GM12878 (cell line): ENCODE results near the gene ANGPTL2. TPM values are rescaled to one million over a fixed set of nuclear protein-coding genes. Genes with fewer than 3 reads are reported as not detected.
A peak's percentile ranks its signal among the peaks of the same experiment; 100 is the strongest.

Experiments
- ATAC-seq: fragments of 200-7000 bp; cut with Tn5 transposase; 3 replicates; pipeline ENCODE4 v1.9.1; 2020; ENCODE audit warnings: mild to moderate bottlenecking, moderate library complexity
- BruUV-seq: library from RNA; stranded (reverse); fragments of 400-500 nt; replicated peaks from 2 replicates; lab custom pipeline; 2021; lab: Mats Ljungman, UMichigan
- CTCF ChIA-PET: fragments of 300-600 bp; sonication (Branson Sonifier 250); formaldehyde crosslinking; extraction: SDS; loops from one replicate; lab custom pipeline; 2021; ENCODE audit warnings: inconsistent platforms; lab: Yijun Ruan, JAX
- POLR2A ChIA-PET: fragments of 350-600 bp; formaldehyde crosslinking; extraction: SDS; loops from one replicate; lab custom pipeline; 2021; ENCODE audit warnings: inconsistent platforms; lab: Charles Lee
- RAD21 ChIA-PET: fragments of 300-600 bp; sonication (Branson Sonifier 250); formaldehyde crosslinking; loops from one replicate; lab custom pipeline; 2023; ENCODE audit warnings: antibody characterized with exemption; ENCODE audit not compliant: unreplicated experiment; lab: Charles Lee
- SMC1A ChIA-PET: fragments of 300-600 bp; sonication (Branson Sonifier 250); formaldehyde crosslinking; loops from one replicate; lab custom pipeline; 2023; ENCODE audit not compliant: unreplicated experiment, uncharacterized antibody; lab: Charles Lee
- DNase-seq: peaks from one replicate; pipeline ENCODE4 v3.0.0-alpha.2; 2011; ENCODE audit warnings: low read depth, low spot score
- FAIRE-seq: peaks from 3 replicates; lab custom pipeline; 2011; peaks lifted over from hg19 to GRCh38; lab: Jason Lieb, UNC
- H2AFZ ChIP-seq: 2 replicates; pipeline ENCODE4 v1.6.0; 2011; ENCODE audit warnings: low read depth, low read length, control low read depth; ENCODE audit not compliant: control insufficient read depth
- H3K27ac ChIP-seq: 2 replicates; pipeline ENCODE4 v1.5.1; 2011; ENCODE audit warnings: control low read depth; ENCODE audit not compliant: control insufficient read depth, insufficient read depth
- H3K27me3 ChIP-seq, 2 experiments: replicated peaks in 1 of 2; 2 replicates each; pipeline versions ENCODE4 v1.6.0 to v1.6.1; 2011; ENCODE audit warnings: low read length in 1 of 2; ENCODE audit not compliant: control insufficient read depth in 2 of 2, insufficient read depth in 2 of 2
- H3K36me3 ChIP-seq, 2 experiments: 2 replicates each; pipeline ENCODE4 v1.5.1; 2011; ENCODE audit warnings: low read length in 1 of 2; ENCODE audit not compliant: control insufficient read depth in 2 of 2, insufficient read depth in 2 of 2
- H3K4me1 ChIP-seq: 2 replicates; pipeline ENCODE4 v1.6.1; 2011; ENCODE audit warnings: mild to moderate bottlenecking, low read length, moderate library complexity, mixed read lengths; ENCODE audit not compliant: control insufficient read depth, insufficient read depth
- H3K4me2 ChIP-seq: 2 replicates; pipeline ENCODE4 v1.6.0; 2011; ENCODE audit warnings: control low read depth; ENCODE audit not compliant: control insufficient read depth, insufficient read depth
- H3K4me3 ChIP-seq: fragments of 200-600 bp; sonication (generic); 2 replicates; pipeline ENCODE4 v1.5.1; 2016
- H3K79me2 ChIP-seq: 2 replicates; pipeline ENCODE4 v1.6.0; 2011; ENCODE audit warnings: low read length; ENCODE audit not compliant: control insufficient read depth, insufficient read depth
- H3K9ac ChIP-seq: 2 replicates; pipeline ENCODE4 v1.8.0; 2011; ENCODE audit warnings: low read length, control low read depth, mixed read lengths; ENCODE audit not compliant: control insufficient read depth, insufficient read depth
- H3K9me3 ChIP-seq: replicated peaks from 3 replicates; pipeline ENCODE4 v1.5.1; 2011; ENCODE audit warnings: mild to moderate bottlenecking, low read length; ENCODE audit not compliant: control insufficient read depth, insufficient read depth
- H4K20me1 ChIP-seq: 2 replicates; pipeline ENCODE4 v1.6.0; 2011; ENCODE audit not compliant: control insufficient read depth, insufficient read depth
- NFXL1 ChIP-seq: fragments of 450-650 bp; IDR thresholded peaks from 2 replicates; pipeline ENCODE4 v1.6.1; 2017; ENCODE audit warnings: antibody characterized with exemption, mild to moderate bottlenecking, borderline replicate concordance
- NR2C1 ChIP-seq: fragments of 450-650 bp; IDR thresholded peaks from 2 replicates; pipeline ENCODE4 v1.6.1; 2017; ENCODE audit warnings: antibody characterized with exemption, mild to moderate bottlenecking, moderate library complexity
- NR2F1 ChIP-seq: fragments of 450-650 bp; conservative IDR thresholded peaks from 2 replicates; pipeline ENCODE4 v1.6.1; 2017; ENCODE audit warnings: mild to moderate bottlenecking
- ZNF687 ChIP-seq: fragments of 450-650 bp; IDR thresholded peaks from 2 replicates; pipeline ENCODE4 v1.6.1; 2017; ENCODE audit warnings: mild to moderate bottlenecking, moderate library complexity
- WGBS: methylation state at CpG from one replicate; pipeline ENCODE4 v1.1.6; 2016; ENCODE audit warnings: low lambda C conversion rate; ENCODE audit not compliant: insufficient replicate concordance, insufficient coverage; ENCODE audit errors: missing lambda C conversion rate; 5-methylcytosine and 5-hydroxymethylcytosine counted together
- in situ Hi-C: fragments of 300-500 bp; cut with MboI; formaldehyde crosslinking; loops from 9 replicates; pipeline ENCODE4 v1.14.3; 2018; ENCODE audit warnings: mixed read lengths
- intact Hi-C: fragments of 100-400 bp; cut with micrococcal nuclease; formaldehyde crosslinking; loops from one replicate; pipeline ENCODE4 v1.14.2; 2022; ENCODE audit not compliant: unreplicated experiment
- polyA plus RNA-seq, 11 experiments: library from polyadenylated mRNA; depleted of rRNA in 4 of 11; unstranded in 6 of 11; stranded (reverse) in 5 of 11; fragments of >200 nt; fragmentation: Nextera tagmentation in 4 of 11; fragmentation: Illumina TruSeq in 1 of 11; extraction: Ambion mirVana in 4 of 11; extraction: Trizol in 1 of 11; gene quantifications; 1 replicate in 1 of 11; 2 replicates in 10 of 11; pipeline versions ENCODE4 v1.2.1 to v1.2.3, GENCODE V29; 2011 to 2016; ENCODE audit warnings: inconsistent platforms in 2 of 11, missing spikeins in 2 of 11, low read depth in 1 of 11
- total RNA-seq, 4 experiments: library from RNA; depleted of rRNA in 3 of 4; stranded (reverse); fragments of >200 nt in 3 of 4; fragmentation: Illumina TruSeq in 1 of 4; extraction: Trizol in 1 of 4; gene quantifications; 2 replicates each; pipeline versions ENCODE4 v1.2.1 to v1.2.3, GENCODE V29; 2013 to 2021

ANGPTL2 gene
- total and polyA plus RNA-seq, 10 of the 15 experiments (the other 5 are each of a cell fraction or from before 2014, with no cell fraction given): 0.13 to 2.6 (median 0.82) TPM; not detected in 1

- Histone ChIP-seq H2AFZ (no peak overlapping the region), H3K4me1 (peaks cover 20% of the 10 kb centered on the region), H3K4me2 (no peak overlapping the region), H3K79me2 (no peaks in the 10 kb centered on the region), H3K27me3 (no peaks in the 10 kb centered on the region), H3K9me3 (no peaks in the 10 kb centered on the region), H3K4me3 (no peak overlapping the region), H3K27ac (no peak overlapping the region), H4K20me1 (no peaks in the 10 kb centered on the region), H3K9ac (no peak overlapping the region), H3K36me3 (no peaks in the 10 kb centered on the region; a peak in 1 of 4 replicates)
- POLR2A ChIA-PET: interaction anchor here (1.1 to 12.4 kb wide), 6 partner anchors 8 to 198 kb away, joined by 3 to 270 read pairs (median 22); no protein-coding TSS in a partner anchor
- RAD21 ChIA-PET: interaction anchor here (1.2 to 16.8 kb wide), 17 partner anchors 10 to 229 kb away, joined by 3 to 515 read pairs (median 12); no protein-coding TSS in a partner anchor
- SMC1A ChIA-PET: interaction anchor here (0.6 to 28.4 kb wide), 16 partner anchors 8 to 228 kb away, joined by 3 to 812 read pairs (median 20); no protein-coding TSS in a partner anchor
- no peak for ATAC-seq
- no peak for DNase-seq
- WGBS: 93% methylated on average over 10 of the region's 10 CpGs
- no peak for FAIRE-seq
- in situ Hi-C loops (no loop called here), intact Hi-C loops (loop anchor here (5.0 kb wide), 2 partner anchors 52 to 182 kb away; no protein-coding TSS in a partner anchor)
- CTCF ChIA-PET: interaction anchor here (0.8 to 6.9 kb wide), 16 partner anchors 9 to 227 kb away, joined by 3 to 174 read pairs (median 6); no protein-coding TSS in a partner anchor
- TF ChIP-seq NFXL1 (no peak), ZNF687 (0 out of 2 replicates have a peak, but pooled peaks have one; percentile 23), NR2F1 (peak; percentile 67), NR2C1 (0 out of 2 replicates have a peak, but pooled peaks have one; percentile 13)
- BruUV-seq: no TSS peak
These were observed 46.5 kb upstream of the ANGPTL2 start for GRCh38 chr9:127168756-127169574.
